ENCODE data around the gene IRX1. TPM values are rescaled to one million over a fixed set of nuclear protein-coding genes. Genes with fewer than 3 reads are reported as not detected.
A peak's percentile ranks its signal among the peaks of the same experiment; 100 is the strongest.

IRX1 gene
- total RNA-seq, 1 donor from 2014 or later = 10.3 TPM

- peak overlapping the region in 1 of 2 donors; percentile 75 for H3K27ac ChIP-seq
- peak overlapping the region; percentile 18 to 65 for H3K4me3 ChIP-seq
- H3K4me1 ChIP-seq = peaks cover 0 to 5% of the 10 kb centered on the region in 2 donors
- intact Hi-C loops (cut with DNase I) = no loop called here
- no peaks in the 10 kb centered on the region for H3K9me3 ChIP-seq
- H3K36me3 ChIP-seq = no peaks in the 10 kb centered on the region
- H3K27me3 ChIP-seq = peaks cover 22% of the 10 kb centered on the region
- TF ChIP-seq CTCF (IDR thresholded peaks at IDR 0.05) = no peak
- no peak for DNase-seq (ENCODE audit: low spot score in 2 of 2)
These were observed 711 bp downstream of the IRX1 start for GRCh38 chr5:3596261-3596825.

GRCh38 chr5:3596857-3597166 lies 1.2 kb downstream of the IRX1 start:
- H3K27ac ChIP-seq = peak overlapping the region in 1 of 2 donors; percentile 75
- no peaks in the 10 kb centered on the region for H3K9me3 ChIP-seq
- peaks cover 0 to 5% of the 10 kb centered on the region in 2 donors for H3K4me1 ChIP-seq
- H3K4me3 ChIP-seq = peak overlapping the region; percentile 30 to 65
- H3K27me3 ChIP-seq = peaks cover 22% of the 10 kb centered on the region
- no peaks in the 10 kb centered on the region for H3K36me3 ChIP-seq
- TF ChIP-seq CTCF (IDR thresholded peaks at IDR 0.05) = no peak
- no peak for DNase-seq (ENCODE audit: low spot score in 2 of 2)
- intact Hi-C loops (cut with DNase I) = no loop called here

DNA sequence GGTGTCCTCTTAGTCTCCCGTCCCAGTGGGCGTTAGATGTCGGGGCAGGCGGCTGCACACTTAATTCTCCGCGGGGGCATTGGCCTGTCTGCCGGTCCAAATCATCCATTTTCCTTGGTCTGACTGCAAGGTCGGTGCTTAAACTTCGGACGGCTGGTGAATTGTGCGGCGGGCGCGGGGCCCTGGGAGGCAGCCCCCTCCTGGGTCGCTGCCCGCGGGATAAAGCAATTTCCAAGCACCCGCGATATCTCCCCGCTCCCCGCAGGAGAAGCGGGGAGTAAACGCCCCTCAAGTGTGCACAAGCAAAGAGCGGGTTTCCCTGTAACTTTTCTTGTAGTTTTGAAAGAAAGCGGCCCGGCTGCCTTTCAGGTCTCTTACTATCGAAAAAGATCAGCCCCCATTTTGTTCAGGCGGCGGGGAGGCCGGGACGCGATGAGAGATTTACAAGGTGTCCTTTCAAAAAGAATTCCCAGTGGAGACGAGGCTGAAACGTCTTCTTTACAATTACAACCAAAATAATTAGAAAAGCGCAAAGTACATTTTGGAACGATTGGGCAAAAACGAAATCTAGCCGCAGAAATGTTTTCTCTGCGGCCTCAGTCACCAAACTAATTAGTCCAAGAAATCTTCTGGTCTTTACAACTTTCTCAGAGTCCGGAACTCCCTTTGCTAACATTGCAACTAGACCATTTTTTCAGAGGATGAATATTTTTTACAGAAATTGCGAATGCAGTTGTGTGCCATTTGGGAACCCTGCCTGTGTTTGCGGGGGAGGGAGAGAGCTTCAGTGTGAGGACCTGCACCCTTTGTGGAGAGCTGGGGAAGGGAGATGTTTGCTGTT lies 1.8 kb downstream of the IRX1 start:
- Histone ChIP-seq H3K9me3 (no peaks in the 10 kb centered on the region), H3K27me3 (peaks cover 17% of the 10 kb centered on the region), H3K36me3 (no peaks in the 10 kb centered on the region), H3K4me1 (peaks cover 0 to 5% of the 10 kb centered on the region in 2 donors), H3K4me3 (peak overlapping the region; percentile 30 to 65), H3K27ac (peak overlapping the region in 1 of 2 donors; percentile 75)
- intact Hi-C loops (cut with DNase I) = no loop called here
- DNase-seq (ENCODE audit: low spot score in 2 of 2) = no peak
- no peak for TF ChIP-seq CTCF (IDR thresholded peaks at IDR 0.05)

DNA sequence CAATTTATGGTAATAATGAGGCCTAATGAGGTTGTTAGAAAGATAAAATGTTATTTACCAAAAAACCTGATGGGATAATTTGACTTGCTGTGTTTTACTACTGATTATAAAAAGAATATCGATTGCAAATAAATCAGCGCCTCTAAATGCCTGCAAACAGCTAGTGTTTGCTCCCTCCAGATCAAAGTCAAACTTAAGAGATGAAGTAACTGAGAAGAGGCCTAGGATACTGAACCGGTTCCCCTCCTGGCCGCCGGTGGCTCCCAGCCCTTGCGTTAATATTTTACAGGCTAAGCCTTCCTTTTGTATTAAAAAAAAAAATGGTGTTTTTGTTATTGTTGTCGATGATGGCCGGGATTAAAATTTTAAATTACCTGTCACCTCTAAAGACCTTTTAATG lies 2.6 kb downstream of the IRX1 start:
- no peak overlapping the region for H3K27ac ChIP-seq
- H3K4me3 ChIP-seq = peak overlapping the region in 1 of 2 donors; percentile 65
- H3K4me1 ChIP-seq = peaks cover 0 to 5% of the 10 kb centered on the region in 2 donors
- H3K36me3 ChIP-seq = no peaks in the 10 kb centered on the region
- H3K27me3 ChIP-seq = peaks cover 13% of the 10 kb centered on the region
- no peaks in the 10 kb centered on the region for H3K9me3 ChIP-seq
- no peak for DNase-seq (ENCODE audit: low spot score in 2 of 2)
- intact Hi-C loops (cut with DNase I) = no loop called here
- TF ChIP-seq CTCF (IDR thresholded peaks at IDR 0.05) = no peak

- Histone ChIP-seq H3K36me3 (no peaks in the 10 kb centered on the region), H3K4me3 (no peak overlapping the region), H3K9me3 (no peaks in the 10 kb centered on the region), H3K27me3 (peaks cover 13% of the 10 kb centered on the region), H3K4me1 (peaks cover 0 to 5% of the 10 kb centered on the region in 2 donors), H3K27ac (no peak overlapping the region)
- intact Hi-C loops (cut with DNase I) = no loop called here
- DNase-seq (ENCODE audit: low spot score in 2 of 2) = no peak
- TF ChIP-seq CTCF (IDR thresholded peaks at IDR 0.05) = no peak
These were observed 3.2 kb downstream of the IRX1 start for GRCh38 chr5:3598769-3599211.
